Gastrocnemius medialis (tissue), 4 donors: ENCODE measurements around the gene CHST8. TPM values are rescaled to one million over a fixed set of nuclear protein-coding genes. Genes with fewer than 3 reads are reported as not detected.

ENCODE experiments used
- ATAC-seq, 2 donors: fragments of 150-250 bp; one replicate each; pipeline ENCODE4 v1.9.1; 2016
- DNase-seq, 2 donors: peaks; one replicate each; pipeline ENCODE4 v3.0.0-alpha.2; 2019
- H3K27ac ChIP-seq, 4 donors: fragments of 200-600 bp; sonication (generic); 1 replicate in 1 of 4; 2 replicates in 3 of 4; pipeline ENCODE4 v1.5.1; 2016 to 2018; ENCODE audit warnings: mild to moderate bottlenecking in 2 of 4, moderate library complexity in 1 of 4
- H3K27me3 ChIP-seq, 3 donors: fragments of 200-600 bp; sonication (generic) in 2 of 3; 1 replicate in 1 of 3; 2 replicates in 2 of 3; pipeline versions ENCODE4 v1.5.1 to v1.6.0; 2016 to 2019; ENCODE audit warnings: mild to moderate bottlenecking in 1 of 3, moderate library complexity in 1 of 3
- H3K36me3 ChIP-seq, 2 donors: fragments of 200-600 bp; sonication (generic) in 1 of 2; one replicate each; pipeline ENCODE4 v1.5.1; 2017 to 2018
- H3K4me1 ChIP-seq, 2 donors: fragments of 200-600 bp; sonication (generic) in 1 of 2; one replicate each; pipeline ENCODE4 v1.5.1; 2016 to 2017; ENCODE audit warnings: mild to moderate bottlenecking in 2 of 2
- H3K4me3 ChIP-seq, 4 donors: fragments of 200-600 bp; sonication (generic) in 3 of 4; 1 replicate in 1 of 4; 2 replicates in 3 of 4; pipeline ENCODE4 v1.5.1; 2016 to 2019; ENCODE audit warnings: mild to moderate bottlenecking in 2 of 4
- H3K9me3 ChIP-seq, 3 donors: fragments of 200-600 bp; sonication (generic) in 2 of 3; 1 replicate in 1 of 3; 2 replicates in 2 of 3; pipeline ENCODE4 v1.5.1; 2016 to 2019
- CTCF ChIP-seq, 5 experiments: fragments of 450-650 bp in 3 of 5; fragments of 200-600 bp in 2 of 5; sonication (generic) in 2 of 5; IDR thresholded peaks in 4 of 5; conservative IDR thresholded peaks in 1 of 5; 1 replicate in 4 of 5; 2 replicates in 1 of 5; pipeline ENCODE4 v1.5.1; 2016 to 2019; ENCODE audit warnings: antibody characterized with exemption in 5 of 5, mild to moderate bottlenecking in 3 of 5, moderate library complexity in 3 of 5
- POLR2A ChIP-seq, 2 donors: fragments of 450-650 bp; IDR thresholded peaks; one replicate each; pipeline ENCODE4 v1.6.1; 2017; ENCODE audit warnings: antibody characterized with exemption in 2 of 2, mild to moderate bottlenecking in 2 of 2, moderate library complexity in 2 of 2
- in situ Hi-C, 4 donors: fragments of 200-750 bp; cut with MboI; loops; one replicate each; pipeline versions ENCODE4 v1.15.0 to v1.8.0; 2017; ENCODE audit warnings: low sequenced_read_pairs in 4 of 4
- intact Hi-C: fragments of 100-400 bp; cut with DNase I; formaldehyde crosslinking; loops from one replicate; pipeline ENCODE4 v1.15.1; 2023; ENCODE audit warnings: low total_unique reads
- total RNA-seq, 4 donors: library from RNA; depleted of rRNA; stranded (reverse); fragments of >200 nt; gene quantifications; one replicate each; pipeline versions ENCODE4 v1.1.0 to v1.2.3, GENCODE V29; 2016

The CHST8 gene
- total RNA-seq, 4 donors from 2014 or later, result 0.29 to 0.46 TPM; not detected in 2

- intact Hi-C loops, result no loop called here
- Histone ChIP-seq H3K27ac (no peak overlapping the region), H3K36me3 (no peaks in the 10 kb centered on the region), H3K9me3 (no peaks in the 10 kb centered on the region), H3K4me1 (no peaks in the 10 kb centered on the region), H3K27me3 (no peaks in the 10 kb centered on the region), H3K4me3 (no peak overlapping the region)
- DNase-seq, result no peak
- no peak for TF ChIP-seq POLR2A (IDR thresholded peaks at IDR 0.05)
- no peak for TF ChIP-seq CTCF (IDR thresholded peaks at IDR 0.05 in 4 of 5, conservative IDR thresholded peaks at IDR 0.05 in 1 of 5)
- no peak for ATAC-seq
- in situ Hi-C loops, result no loop called here
Measured at GRCh38 chr19:33808399-33808798, 186.6 kb downstream of the CHST8 start.

- in situ Hi-C loops (no loop called here), intact Hi-C loops (no loop called here)
- Histone ChIP-seq H3K4me1 (no peaks in the 10 kb centered on the region), H3K9me3 (no peaks in the 10 kb centered on the region), H3K27me3 (no peaks in the 10 kb centered on the region), H3K4me3 (no peak overlapping the region), H3K36me3 (no peaks in the 10 kb centered on the region), H3K27ac (no peak overlapping the region)
- DNase-seq (no peak), ATAC-seq (no peak)
- no peak for TF ChIP-seq POLR2A (IDR thresholded peaks at IDR 0.05)
- TF ChIP-seq CTCF (IDR thresholded peaks at IDR 0.05 in 4 of 5, conservative IDR thresholded peaks at IDR 0.05 in 1 of 5), result no peak
Measured at GRCh38 chr19:33809960-33810359, 188.2 kb downstream of the CHST8 start.

GRCh38 chr19:33810821-33811220 is 189.1 kb downstream of the CHST8 start:
- no peaks in the 10 kb centered on the region for H3K9me3 ChIP-seq
- no peak for DNase-seq
- H3K4me1 ChIP-seq, result no peaks in the 10 kb centered on the region
- intact Hi-C loops (no loop called here), in situ Hi-C loops (no loop called here)
- ATAC-seq, result no peak
- no peak overlapping the region for H3K4me3 ChIP-seq
- no peak overlapping the region for H3K27ac ChIP-seq
- H3K27me3 ChIP-seq, result no peaks in the 10 kb centered on the region
- TF ChIP-seq POLR2A (IDR thresholded peaks at IDR 0.05) (no peak), CTCF (IDR thresholded peaks at IDR 0.05 in 4 of 5, conservative IDR thresholded peaks at IDR 0.05 in 1 of 5) (no peak)
- H3K36me3 ChIP-seq, result no peaks in the 10 kb centered on the region

GRCh38 chr19:33811246-33811645 is 189.5 kb downstream of the CHST8 start:
- H3K4me3 ChIP-seq, result no peak overlapping the region

More at GRCh38 chr19:33811246-33811645, 189.5 kb downstream of the CHST8 start:
- Histone ChIP-seq H3K27ac (no peak overlapping the region), H3K27me3 (no peaks in the 10 kb centered on the region), H3K9me3 (no peaks in the 10 kb centered on the region), H3K36me3 (no peaks in the 10 kb centered on the region), H3K4me1 (no peaks in the 10 kb centered on the region)
- no peak for DNase-seq
- intact Hi-C loops, result no loop called here
- ATAC-seq, result no peak
- no peak for TF ChIP-seq CTCF (IDR thresholded peaks at IDR 0.05 in 4 of 5, conservative IDR thresholded peaks at IDR 0.05 in 1 of 5)
- no peak for TF ChIP-seq POLR2A (IDR thresholded peaks at IDR 0.05)
- in situ Hi-C loops, result no loop called here
